Osteocyte (in vitro differentiated cells): ENCODE measurements around the gene SLC38A3. TPM values are rescaled to one million over a fixed set of nuclear protein-coding genes. Genes with fewer than 3 reads are reported as not detected.

Source experiments
- DNase-seq: peaks from one replicate; pipeline ENCODE4 v3.0.0; 2021; ENCODE audit warnings: mixed read lengths; ENCODE audit not compliant: unreplicated experiment; ENCODE audit errors: extremely low spot score
- H3K27ac Mint-ChIP-seq: one replicate; pipeline ENCODE4 v1.8.0; 2021; ENCODE audit warnings: mild to moderate bottlenecking, mixed read lengths; ENCODE audit not compliant: unreplicated experiment
- H3K27me3 Mint-ChIP-seq: one replicate; pipeline ENCODE4 v1.8.0; 2021; ENCODE audit warnings: mixed read lengths; ENCODE audit not compliant: unreplicated experiment
- H3K36me3 Mint-ChIP-seq: one replicate; pipeline ENCODE4 v1.8.0; 2021; ENCODE audit warnings: mixed read lengths; ENCODE audit not compliant: unreplicated experiment
- H3K4me1 Mint-ChIP-seq: one replicate; pipeline ENCODE4 v1.8.0; 2021; ENCODE audit warnings: mixed read lengths; ENCODE audit not compliant: unreplicated experiment
- H3K4me3 Mint-ChIP-seq: one replicate; pipeline ENCODE4 v1.8.0; 2021; ENCODE audit warnings: mild to moderate bottlenecking, moderate library complexity, mixed read lengths; ENCODE audit not compliant: unreplicated experiment
- H3K9me3 Mint-ChIP-seq: one replicate; pipeline ENCODE4 v1.8.0; 2021; ENCODE audit warnings: mixed read lengths; ENCODE audit not compliant: unreplicated experiment
- CTCF ChIP-seq: fragments of 200-600 bp; sonication (generic); IDR thresholded peaks from 2 replicates; pipeline ENCODE4 v1.5.0; 2021; ENCODE audit warnings: antibody characterized with exemption, mild to moderate bottlenecking, moderate library complexity
- total RNA-seq: library from RNA; stranded (reverse); gene quantifications from 2 replicates; pipeline ENCODE4 v1.2.1, GENCODE V29; 2021

The SLC38A3 gene
- total RNA-seq, 1 donor from 2014 or later: 3.9 TPM

DNA sequence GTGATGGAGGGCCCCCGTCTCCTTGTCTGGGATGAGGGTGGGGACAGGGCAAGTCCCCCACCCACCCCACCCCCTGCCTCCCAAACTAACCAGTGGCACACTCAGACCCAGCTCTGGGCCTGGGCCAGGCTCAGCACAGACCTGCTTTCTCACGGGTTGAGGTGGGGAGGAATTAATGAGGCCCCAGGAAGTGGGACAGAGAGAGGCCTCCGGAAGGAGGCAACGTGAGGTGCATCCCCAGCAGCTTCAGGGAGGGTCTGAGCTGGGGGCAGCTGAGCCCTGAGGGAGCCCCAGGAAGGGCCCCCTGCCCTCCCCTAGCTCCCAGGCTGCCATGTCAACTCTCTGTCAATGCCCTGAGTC is 16.0 kb downstream of the SLC38A3 start:
- DNase-seq: no peak
- H3K4me1 Mint-ChIP-seq: peaks cover 3% of the 10 kb centered on the region
- no peaks in the 10 kb centered on the region for H3K36me3 Mint-ChIP-seq
- no peak overlapping the region for H3K27ac Mint-ChIP-seq
- no peak overlapping the region for H3K4me3 Mint-ChIP-seq
- no peak for TF ChIP-seq CTCF
- peaks cover 7% of the 10 kb centered on the region for H3K27me3 Mint-ChIP-seq
- H3K9me3 Mint-ChIP-seq: no peaks in the 10 kb centered on the region

GRCh38 chr3:50221411-50222168 is 16.5 kb downstream of the SLC38A3 start:
- TF ChIP-seq CTCF: no peak
- no peaks in the 10 kb centered on the region for H3K36me3 Mint-ChIP-seq
- no peaks in the 10 kb centered on the region for H3K9me3 Mint-ChIP-seq
- no peak overlapping the region for H3K4me3 Mint-ChIP-seq
- DNase-seq: no peak
- H3K4me1 Mint-ChIP-seq: peaks cover 6% of the 10 kb centered on the region
- H3K27ac Mint-ChIP-seq: no peak overlapping the region
- peaks cover 7% of the 10 kb centered on the region for H3K27me3 Mint-ChIP-seq

GRCh38 chr3:50222169-50222528 is 17.1 kb downstream of the SLC38A3 start:
- no peak for TF ChIP-seq CTCF
- no peak overlapping the region for H3K4me3 Mint-ChIP-seq
- H3K36me3 Mint-ChIP-seq: no peaks in the 10 kb centered on the region
- DNase-seq: no peak
- peaks cover 7% of the 10 kb centered on the region for H3K27me3 Mint-ChIP-seq
- no peak overlapping the region for H3K27ac Mint-ChIP-seq
- H3K9me3 Mint-ChIP-seq: no peaks in the 10 kb centered on the region
- peaks cover 11% of the 10 kb centered on the region for H3K4me1 Mint-ChIP-seq

DNA sequence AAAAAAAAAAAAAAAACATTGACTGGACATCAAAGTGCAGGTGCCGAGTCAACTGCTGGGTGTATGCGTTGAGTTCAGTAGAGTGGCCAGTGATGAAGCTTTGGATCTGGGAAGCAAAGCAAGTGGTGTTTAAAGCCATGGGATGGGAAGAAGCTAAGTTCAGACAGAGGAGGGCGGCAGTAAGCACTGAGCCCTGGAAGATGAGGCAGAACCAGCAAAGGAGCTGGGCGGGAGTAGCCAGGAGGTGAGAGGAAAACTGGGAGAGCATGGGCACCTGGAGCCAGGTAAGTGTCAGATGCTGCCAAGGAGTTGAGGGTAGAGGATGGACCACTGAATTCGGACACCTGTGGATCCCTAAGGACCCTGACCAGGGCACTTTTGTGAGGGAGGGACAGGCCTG is 19.6 kb downstream of the SLC38A3 start:
- Mint-ChIP-seq H3K9me3 (no peaks in the 10 kb centered on the region), H3K4me3 (no peak overlapping the region), H3K36me3 (no peaks in the 10 kb centered on the region), H3K4me1 (peaks cover 27% of the 10 kb centered on the region), H3K27me3 (peaks cover 7% of the 10 kb centered on the region), H3K27ac (no peak overlapping the region)
- DNase-seq: no peak
- no peak for TF ChIP-seq CTCF

GRCh38 chr3:50226888-50227389 is 21.9 kb downstream of the SLC38A3 start:
- no peak for DNase-seq
- peak overlapping the region; percentile 90 for H3K27ac Mint-ChIP-seq
- H3K4me1 Mint-ChIP-seq: peaks cover 27% of the 10 kb centered on the region

More at GRCh38 chr3:50226888-50227389, 21.9 kb downstream of the SLC38A3 start:
- Mint-ChIP-seq H3K27me3 (peaks cover 7% of the 10 kb centered on the region), H3K36me3 (no peaks in the 10 kb centered on the region), H3K4me3 (peak overlapping the region; percentile 77), H3K9me3 (no peaks in the 10 kb centered on the region)
- no peak for TF ChIP-seq CTCF
